Measurements from ENCODE around the gene GPR108.

Gene GPR108

GRCh38 chr19:6707011-6707657, 30.2 kb downstream of the GPR108 start:
- DNase-seq (ENCODE audit: low spot score): peak; percentile 26

- no peak for DNase-seq (ENCODE audit: low spot score)
Observed at GRCh38 chr19:6706633-6706958, 30.8 kb downstream of the GPR108 start.

- DNase-seq (ENCODE audit: low spot score): no peak
Observed at GRCh38 chr19:6705931-6706632, 31.3 kb downstream of the GPR108 start.

GRCh38 chr19:6700586-6701316, 36.6 kb downstream of the GPR108 start:
- no peak for DNase-seq (ENCODE audit: low spot score)

GRCh38 chr19:6699935-6700334, 37.4 kb downstream of the GPR108 start:
- DNase-seq (ENCODE audit: low spot score): no peak

GRCh38 chr19:6697291-6697690, 40.1 kb downstream of the GPR108 start:
- DNase-seq (ENCODE audit: low spot score): peak; percentile 16

- no peak for DNase-seq (ENCODE audit: low spot score)
Observed at GRCh38 chr19:6696239-6696820, 41.0 kb downstream of the GPR108 start.

- peak; percentile 20 for DNase-seq (ENCODE audit: low spot score)
Observed at GRCh38 chr19:6694147-6694815, 43.1 kb downstream of the GPR108 start.

- DNase-seq (ENCODE audit: low spot score): no peak
Observed at GRCh38 chr19:6693681-6694080, 43.7 kb downstream of the GPR108 start.

GRCh38 chr19:6693056-6693471, 44.3 kb downstream of the GPR108 start:
- DNase-seq (ENCODE audit: low spot score): no peak

GRCh38 chr19:6692027-6692426, 45.4 kb downstream of the GPR108 start:
- no peak for DNase-seq (ENCODE audit: low spot score)

GRCh38 chr19:6691342-6691741, 46.0 kb downstream of the GPR108 start:
- DNase-seq (ENCODE audit: low spot score): no peak

- no peak for DNase-seq (ENCODE audit: low spot score)
Observed at GRCh38 chr19:6690160-6690885, 47.1 kb downstream of the GPR108 start.

GRCh38 chr19:6687114-6687513, 50.3 kb downstream of the GPR108 start:
- no peak for DNase-seq (ENCODE audit: low spot score)

GRCh38 chr19:6686628-6686975, 50.8 kb downstream of the GPR108 start:
- DNase-seq (ENCODE audit: low spot score): no peak

GRCh38 chr19:6685962-6686627, 51.3 kb downstream of the GPR108 start:
- no peak for DNase-seq (ENCODE audit: low spot score)

- no peak for DNase-seq (ENCODE audit: low spot score)
Observed at GRCh38 chr19:6685482-6685881, 51.9 kb downstream of the GPR108 start.

GRCh38 chr19:6683971-6684370, 53.4 kb downstream of the GPR108 start:
- no peak for DNase-seq (ENCODE audit: low spot score)

GRCh38 chr19:6682607-6683128, 54.7 kb downstream of the GPR108 start:
- DNase-seq (ENCODE audit: low spot score): no peak

GRCh38 chr19:6680141-6680540, 57.2 kb downstream of the GPR108 start:
- DNase-seq (ENCODE audit: low spot score): no peak
